ENCODE measurements around the gene FAF1.

FAF1 gene

GRCh38 chr1:50421768-50422674, 538.0 kb downstream of the FAF1 start:
- no peak for DNase-seq

GRCh38 chr1:50421366-50421748, 538.7 kb downstream of the FAF1 start:
- no peak for DNase-seq

- no peak for DNase-seq
These were observed 539.2 kb downstream of the FAF1 start for GRCh38 chr1:50420689-50421365.

GRCh38 chr1:50419907-50420677, 540.0 kb downstream of the FAF1 start:
- no peak for DNase-seq

GRCh38 chr1:50419192-50419906, 540.7 kb downstream of the FAF1 start:
- no peak for DNase-seq

GRCh38 chr1:50418600-50419109, 541.4 kb downstream of the FAF1 start:
- no peak for DNase-seq

- no peak for DNase-seq
These were observed 542.0 kb downstream of the FAF1 start for GRCh38 chr1:50417946-50418599.

GRCh38 chr1:50417507-50417906, 542.6 kb downstream of the FAF1 start:
- no peak for DNase-seq

- no peak for DNase-seq
These were observed 543.3 kb downstream of the FAF1 start for GRCh38 chr1:50416553-50417453.

- no peak for DNase-seq
These were observed 543.9 kb downstream of the FAF1 start for GRCh38 chr1:50416150-50416527.

- no peak for DNase-seq
These were observed 544.6 kb downstream of the FAF1 start for GRCh38 chr1:50415235-50416149.

GRCh38 chr1:50414853-50415234, 545.2 kb downstream of the FAF1 start:
- no peak for DNase-seq

GRCh38 chr1:50412813-50413476, 547.1 kb downstream of the FAF1 start:
- no peak for DNase-seq

- DNase-seq, result no peak
These were observed 554.3 kb downstream of the FAF1 start for GRCh38 chr1:50405814-50406213.

- DNase-seq, result no peak
These were observed 566.4 kb downstream of the FAF1 start for GRCh38 chr1:50393522-50394120.
